ACC112 (cell line): ENCODE measurements around the gene TTLL11.

Experiments used
- H2AFZ ChIP-seq: fragments of 200-600 bp; sonication (generic); one replicate; pipeline ENCODE4 v1.6.0; 2017; ENCODE audit warnings: antibody characterized with exemption, low read length; ENCODE audit not compliant: unreplicated experiment
- H3K27ac ChIP-seq: fragments of 200-600 bp; sonication (generic); 2 replicates; pipeline ENCODE4 v1.5.1; 2014; ENCODE audit warnings: low read depth, mild to moderate bottlenecking, antibody characterized with exemption, low read length, moderate library complexity
- H3K27me3 ChIP-seq: fragments of 200-600 bp; sonication (generic); 2 replicates; pipeline ENCODE4 v1.6.1; 2014; ENCODE audit warnings: mild to moderate bottlenecking, antibody characterized with exemption, low read length, moderate library complexity, mixed read lengths; ENCODE audit not compliant: insufficient read depth
- H3K36me3 ChIP-seq: fragments of 200-600 bp; sonication (generic); 2 replicates; pipeline ENCODE4 v1.6.1; 2016; ENCODE audit warnings: mild to moderate bottlenecking, antibody characterized with exemption, low read length, moderate library complexity, mixed read lengths; ENCODE audit not compliant: insufficient read depth
- H3K4me1 ChIP-seq: fragments of 200-600 bp; sonication (generic); one replicate; pipeline ENCODE4 v1.6.1; 2016; ENCODE audit warnings: low read length, mixed read lengths; ENCODE audit not compliant: insufficient read depth, unreplicated experiment, control insufficient read depth
- H3K4me3 ChIP-seq: fragments of 200-600 bp; sonication (generic); 2 replicates; pipeline ENCODE4 v1.5.1; 2014; ENCODE audit warnings: mild to moderate bottlenecking, low read depth, low read length
- H3K79me2 ChIP-seq: fragments of 200-600 bp; sonication (generic); one replicate; pipeline ENCODE4 v1.6.0; 2016; ENCODE audit warnings: low read length; ENCODE audit not compliant: control insufficient read depth, unreplicated experiment, insufficient read depth

The TTLL11 gene

DNA sequence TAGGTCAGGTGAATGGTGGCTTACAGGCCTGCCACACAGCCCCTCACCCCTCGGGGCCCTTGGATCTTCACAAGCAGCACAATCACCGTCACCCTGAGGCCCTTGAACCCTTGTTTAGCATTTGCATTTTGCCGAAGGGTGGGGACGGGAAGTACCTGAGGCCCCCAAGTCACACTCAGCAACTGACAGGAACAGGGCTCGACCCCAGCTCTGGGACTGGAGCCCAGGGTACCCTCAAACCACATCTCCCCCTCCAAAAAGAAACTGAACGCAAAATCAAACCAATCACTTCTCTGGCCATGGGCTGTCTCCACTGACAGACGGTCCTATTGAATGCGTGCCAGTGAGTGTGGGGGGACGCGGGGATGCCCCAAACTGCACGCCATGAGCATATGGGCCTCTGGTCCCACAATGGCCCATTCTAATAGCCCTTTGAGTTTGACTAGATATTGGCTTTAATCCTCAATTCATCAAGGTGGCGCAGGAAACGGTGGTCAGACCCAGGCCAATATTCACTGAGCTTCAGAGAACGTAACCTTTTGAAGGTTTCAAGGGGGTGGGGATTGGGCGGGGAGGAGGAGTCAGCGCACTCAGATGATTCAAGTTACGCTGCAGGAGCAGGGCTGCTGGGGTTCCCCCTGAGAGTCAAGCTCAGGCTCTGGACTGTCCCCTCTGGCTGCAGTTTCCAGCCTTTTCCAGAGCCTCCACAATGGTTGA, 265.7 kb downstream of the TTLL11 start:
- Histone ChIP-seq H3K79me2 (no peaks in the 10 kb centered on the region), H2AFZ (no peak overlapping the region), H3K27me3 (no peaks in the 10 kb centered on the region), H3K4me1 (no peaks in the 10 kb centered on the region), H3K4me3 (no peak overlapping the region), H3K36me3 (no peaks in the 10 kb centered on the region), H3K27ac (no peak overlapping the region)

DNA sequence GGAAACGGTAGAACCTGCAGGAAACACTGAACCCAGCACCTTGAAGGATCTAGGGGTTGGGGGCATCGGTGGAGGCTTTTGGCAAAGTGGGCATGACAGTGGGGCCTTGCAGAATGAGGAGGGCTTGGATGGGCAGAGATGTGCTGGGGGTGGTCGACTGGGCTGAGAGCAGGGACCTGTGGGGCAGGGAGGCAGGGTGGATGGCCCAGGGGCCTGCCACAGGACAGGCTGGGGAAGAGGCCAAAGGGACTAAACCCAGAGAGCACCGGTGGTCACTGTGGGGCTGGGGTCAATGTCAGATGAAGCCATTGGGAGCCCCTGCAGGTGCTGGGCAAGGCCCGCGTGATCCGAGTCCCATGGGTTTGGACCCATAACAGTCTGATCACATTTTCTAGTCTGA, 266.4 kb downstream of the TTLL11 start:
- H2AFZ ChIP-seq, result no peak overlapping the region

DNA sequence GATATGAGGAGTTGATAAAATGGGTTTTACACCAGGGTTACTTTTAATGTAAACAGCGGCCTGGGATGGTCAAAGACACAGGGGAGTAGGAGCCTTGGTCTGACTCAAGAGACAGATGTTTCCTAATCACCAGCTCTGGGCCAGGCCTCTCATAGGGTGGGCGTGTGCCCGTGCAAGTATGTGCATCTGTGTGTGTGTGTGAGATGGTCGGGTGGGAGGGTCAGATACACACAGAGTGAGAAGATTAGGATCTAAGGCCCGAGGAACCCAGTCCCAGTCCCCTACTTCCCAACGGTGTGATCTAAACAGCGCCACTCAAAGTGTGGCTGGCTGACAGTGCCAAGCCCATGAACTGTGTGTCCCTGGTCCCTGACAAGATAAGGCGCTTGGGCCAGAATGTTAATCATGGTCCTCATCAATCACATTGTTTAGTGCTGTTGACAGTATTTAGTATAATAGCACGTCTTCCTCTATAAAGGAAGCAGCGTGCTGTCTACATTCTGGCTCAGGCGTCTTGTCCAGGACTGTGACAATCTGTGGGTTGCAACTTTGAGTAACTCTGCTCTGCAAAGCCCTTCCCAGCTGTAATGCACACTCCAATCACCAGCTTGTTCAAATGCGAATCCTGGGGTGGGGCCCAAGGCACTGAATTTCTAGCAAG, 267.9 kb downstream of the TTLL11 start:
- Histone ChIP-seq H3K27ac (no peak overlapping the region), H3K36me3 (no peaks in the 10 kb centered on the region), H3K4me3 (no peak overlapping the region), H3K27me3 (no peaks in the 10 kb centered on the region), H3K79me2 (no peaks in the 10 kb centered on the region), H2AFZ (no peak overlapping the region), H3K4me1 (no peaks in the 10 kb centered on the region)

More for the DNA sequence above, 266.4 kb downstream of the TTLL11 start:
- H3K27me3 ChIP-seq, result no peaks in the 10 kb centered on the region
- H3K27ac ChIP-seq, result no peak overlapping the region
- H3K4me1 ChIP-seq, result no peaks in the 10 kb centered on the region
- no peaks in the 10 kb centered on the region for H3K79me2 ChIP-seq
- H3K4me3 ChIP-seq, result no peak overlapping the region
- H3K36me3 ChIP-seq, result no peaks in the 10 kb centered on the region

DNA sequence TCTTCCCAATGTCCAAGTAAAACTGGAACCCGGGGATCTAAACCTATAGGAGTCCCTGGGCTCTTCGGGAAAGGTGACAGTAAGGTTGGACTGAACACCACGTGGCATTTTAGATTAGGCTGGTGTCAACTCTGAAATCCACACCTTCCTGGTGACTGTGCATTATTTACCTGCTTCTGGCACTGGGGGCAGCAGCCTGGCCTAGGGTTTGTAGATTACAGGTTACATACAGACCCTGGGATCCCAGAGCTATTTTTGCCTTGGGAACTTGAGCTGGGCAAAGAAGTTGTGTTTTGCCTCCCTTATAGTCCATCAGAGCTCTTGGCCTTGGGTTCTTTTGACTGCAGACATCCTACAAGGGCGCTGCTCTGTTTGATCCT, 268.5 kb downstream of the TTLL11 start:
- H3K4me1 ChIP-seq, result peaks cover 3% of the 10 kb centered on the region
- no peak overlapping the region for H3K27ac ChIP-seq
- no peak overlapping the region for H3K4me3 ChIP-seq
- no peaks in the 10 kb centered on the region for H3K79me2 ChIP-seq
- no peak overlapping the region for H2AFZ ChIP-seq
- no peaks in the 10 kb centered on the region for H3K36me3 ChIP-seq
- H3K27me3 ChIP-seq, result no peaks in the 10 kb centered on the region

DNA sequence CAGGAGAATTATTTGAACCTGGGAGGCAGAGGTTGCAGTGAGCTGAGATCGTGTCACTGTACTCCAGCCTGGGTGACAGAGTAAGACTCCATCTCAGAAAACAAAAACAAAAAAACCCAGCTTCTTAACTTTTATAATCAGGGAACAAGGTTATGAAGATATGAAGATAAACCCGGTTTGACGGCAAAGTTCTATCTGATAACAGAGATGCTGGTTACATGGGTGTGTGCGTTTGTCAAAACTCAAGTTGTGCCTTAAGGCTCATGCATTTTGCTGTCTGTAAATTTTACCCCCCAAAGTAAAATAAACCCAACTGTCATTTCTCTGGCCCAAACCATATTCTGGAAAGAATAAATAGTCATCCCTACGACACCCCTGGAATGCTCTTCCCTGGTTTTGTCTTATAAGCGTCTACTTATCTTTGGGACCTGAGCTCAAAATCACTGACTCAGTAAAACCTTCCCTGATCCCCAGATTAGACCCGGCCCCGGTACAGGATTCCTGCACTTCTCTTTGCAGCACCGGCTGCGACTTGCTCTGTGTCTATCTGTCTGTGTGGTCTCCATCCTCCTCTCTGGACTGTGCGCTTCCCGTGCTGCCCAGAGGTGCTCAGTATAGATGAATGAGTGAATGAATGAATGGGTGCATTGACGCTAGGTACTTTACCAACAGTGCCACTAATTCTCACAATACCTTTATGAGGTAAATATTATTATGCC, 269.5 kb downstream of the TTLL11 start:
- peaks cover 7% of the 10 kb centered on the region for H3K4me1 ChIP-seq

DNA sequence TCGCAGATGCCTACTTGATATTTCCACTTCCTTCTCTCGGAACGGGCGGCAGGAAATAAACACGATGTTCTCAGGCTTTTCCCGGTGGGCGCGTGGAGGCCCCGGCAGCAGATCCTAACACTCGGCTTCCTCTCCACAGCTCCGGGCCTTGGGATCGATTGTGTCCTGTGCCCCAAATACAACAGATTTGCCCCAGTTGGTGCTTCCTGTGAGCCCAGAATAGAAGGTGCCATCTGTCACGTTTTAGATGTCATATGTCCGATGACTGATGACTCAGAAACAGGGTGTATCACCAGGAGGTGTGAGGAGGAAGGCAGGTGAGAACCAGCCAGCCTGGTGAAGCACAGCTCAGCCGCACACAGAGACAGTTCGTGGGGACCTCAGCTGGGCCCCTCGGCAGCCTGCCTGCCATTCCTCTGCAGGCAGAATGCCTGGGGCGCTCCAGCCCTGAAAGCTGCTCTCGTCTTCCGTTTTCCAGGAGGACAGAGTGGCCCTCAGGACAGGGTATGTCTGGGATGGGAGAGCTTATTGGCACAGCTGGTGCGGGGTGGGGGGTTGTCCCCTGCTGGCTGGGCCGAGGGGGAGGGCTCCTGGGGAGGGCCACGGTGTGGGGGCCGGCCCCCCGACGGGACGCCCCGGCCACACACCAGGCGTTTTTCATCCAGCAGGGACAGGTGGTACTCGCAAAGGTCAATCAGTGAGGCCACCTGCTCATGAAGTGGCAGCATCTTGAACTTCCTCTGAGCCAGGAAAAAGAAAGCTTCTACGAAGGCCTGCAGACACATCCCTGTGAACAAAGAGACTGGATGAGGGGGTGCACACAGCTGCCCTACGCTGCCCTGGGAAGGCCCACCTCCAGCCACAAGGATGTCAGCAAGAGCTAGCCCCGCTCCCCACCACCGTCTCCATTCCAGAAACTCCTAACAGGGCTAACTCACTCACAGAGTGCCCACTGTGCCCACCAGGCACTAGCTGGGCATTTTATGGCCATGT, 270.7 kb downstream of the TTLL11 start:
- no peaks in the 10 kb centered on the region for H3K79me2 ChIP-seq
- peaks cover 7% of the 10 kb centered on the region for H3K4me1 ChIP-seq
- H3K27ac ChIP-seq, result no peak overlapping the region
- no peaks in the 10 kb centered on the region for H3K36me3 ChIP-seq
- H3K4me3 ChIP-seq, result no peak overlapping the region
- H2AFZ ChIP-seq, result no peak overlapping the region
- no peaks in the 10 kb centered on the region for H3K27me3 ChIP-seq

More for the DNA sequence above, 269.5 kb downstream of the TTLL11 start:
- Histone ChIP-seq H3K36me3 (no peaks in the 10 kb centered on the region), H3K27me3 (no peaks in the 10 kb centered on the region), H3K27ac (no peak overlapping the region), H3K4me3 (no peak overlapping the region), H2AFZ (no peak overlapping the region), H3K79me2 (no peaks in the 10 kb centered on the region)

DNA sequence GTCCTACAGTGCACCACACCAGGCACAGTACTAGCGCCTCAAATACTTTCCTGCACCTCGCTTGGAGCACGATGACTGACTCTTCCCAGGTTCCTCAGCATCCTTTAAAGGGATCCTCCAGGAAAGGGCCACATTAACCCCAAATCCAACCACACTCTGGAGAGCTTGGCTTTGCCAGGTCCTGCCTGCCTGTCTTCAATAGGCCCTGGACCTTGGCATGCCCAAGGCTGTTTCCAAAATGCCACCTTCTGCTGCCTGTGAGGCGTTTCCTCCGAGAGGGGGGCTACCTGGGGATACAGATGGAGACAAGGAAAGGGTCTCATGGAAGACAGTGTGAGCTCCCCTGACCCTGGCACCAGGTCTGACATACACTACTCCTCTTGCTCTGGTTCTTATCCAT, 271.8 kb downstream of the TTLL11 start:
- no peak overlapping the region for H2AFZ ChIP-seq
- H3K4me3 ChIP-seq, result no peak overlapping the region
- H3K4me1 ChIP-seq, result peaks cover 7% of the 10 kb centered on the region
- H3K27me3 ChIP-seq, result no peaks in the 10 kb centered on the region
- no peaks in the 10 kb centered on the region for H3K36me3 ChIP-seq
- H3K27ac ChIP-seq, result no peak overlapping the region
- H3K79me2 ChIP-seq, result no peaks in the 10 kb centered on the region

DNA sequence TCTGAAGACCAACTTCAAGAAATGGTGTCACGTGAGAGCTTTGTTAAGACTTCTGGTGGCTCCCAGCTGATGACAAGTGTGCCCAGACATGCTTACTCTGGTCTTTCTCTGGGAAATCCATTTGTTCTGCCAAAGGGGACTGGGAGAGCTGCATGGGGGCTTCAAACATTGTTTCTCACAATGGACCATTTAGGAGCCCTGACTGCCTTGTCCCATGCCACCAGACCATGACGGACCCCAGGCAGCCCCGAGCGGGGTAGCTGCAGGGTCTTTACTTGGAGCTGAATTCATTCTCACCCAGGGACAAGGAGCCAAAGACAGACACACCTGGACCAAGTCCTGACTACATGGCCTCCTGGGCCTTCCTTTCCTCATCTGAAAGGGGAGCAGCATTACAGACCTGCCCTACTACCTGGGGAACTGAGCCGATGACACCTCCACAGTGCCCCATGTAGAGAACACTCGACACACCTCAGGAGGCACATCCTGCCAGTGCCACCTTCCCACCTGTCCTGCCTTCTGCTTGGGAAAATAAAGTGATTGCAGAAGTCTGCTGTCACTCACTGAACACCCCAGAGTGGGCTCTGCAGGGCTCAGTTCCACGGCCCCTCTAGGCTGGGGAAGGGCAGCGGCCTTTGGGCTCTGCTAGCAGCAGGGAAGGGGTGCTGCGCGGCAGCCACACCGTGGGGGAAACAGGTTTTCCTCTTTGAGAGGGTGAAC, 272.7 kb downstream of the TTLL11 start:
- no peaks in the 10 kb centered on the region for H3K79me2 ChIP-seq
- H3K27me3 ChIP-seq, result no peaks in the 10 kb centered on the region
- peaks cover 7% of the 10 kb centered on the region for H3K4me1 ChIP-seq
- H2AFZ ChIP-seq, result no peak overlapping the region
- no peak overlapping the region for H3K27ac ChIP-seq
- no peaks in the 10 kb centered on the region for H3K36me3 ChIP-seq
- no peak overlapping the region for H3K4me3 ChIP-seq

DNA sequence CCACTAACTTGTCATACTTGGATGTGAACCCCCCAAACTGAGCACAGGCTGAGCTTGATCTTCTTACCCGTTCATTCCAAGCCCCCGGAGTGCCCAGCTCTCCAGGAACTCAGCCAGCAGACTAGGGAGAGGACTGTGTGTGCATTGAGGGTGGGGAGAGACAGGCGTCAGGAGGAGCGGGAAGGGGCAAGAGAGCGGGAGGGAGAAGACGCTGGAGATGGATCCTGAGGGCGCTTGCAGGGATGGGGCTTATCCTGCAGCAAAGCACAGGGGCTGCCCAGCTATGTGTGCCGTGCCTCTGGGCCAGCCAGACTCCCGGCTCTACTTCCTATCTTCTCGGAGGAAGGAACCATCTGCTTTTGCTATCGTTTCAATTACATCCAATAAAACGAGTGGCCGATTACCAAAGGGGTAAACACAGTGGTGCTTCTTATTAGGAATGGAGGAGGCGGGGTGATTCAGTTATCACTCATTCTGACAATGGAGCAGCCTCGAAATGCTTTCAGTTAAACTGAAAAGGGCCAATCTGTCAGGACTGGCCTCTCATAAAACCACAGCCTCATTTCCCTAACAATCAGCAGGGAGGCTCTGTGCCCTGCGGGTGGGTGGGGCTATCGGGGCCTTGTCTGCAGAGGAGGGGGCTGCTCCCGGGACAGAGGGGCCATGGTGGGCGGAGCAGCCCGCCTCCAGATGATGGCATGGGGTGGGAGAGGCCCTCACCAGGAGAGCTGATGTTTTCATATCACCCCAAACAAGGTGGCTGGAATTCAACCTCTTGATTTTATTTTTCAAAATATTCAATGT, 273.5 kb downstream of the TTLL11 start:
- Histone ChIP-seq H3K4me3 (peak overlapping the region; percentile 62), H3K79me2 (no peaks in the 10 kb centered on the region), H3K27ac (no peak overlapping the region), H3K27me3 (no peaks in the 10 kb centered on the region), H2AFZ (peak overlapping the region; percentile 62), H3K36me3 (no peaks in the 10 kb centered on the region), H3K4me1 (peaks cover 7% of the 10 kb centered on the region)
